Anterior cingulate cortex (tissue), 58 donors: ENCODE data around the gene SCUBE3.

Experiments
- DNase-seq, 58 donors: peaks; one replicate each; lab custom pipeline; 2025; lab: John Stamatoyannopoulos, UW

SCUBE3 gene

GRCh38 chr6:35208419-35208818, 5.3 kb upstream of the SCUBE3 start:
- DNase-seq = no peak

GRCh38 chr6:35209081-35209480, 4.7 kb upstream of the SCUBE3 start:
- no peak for DNase-seq

GRCh38 chr6:35209622-35210247, 4.0 kb upstream of the SCUBE3 start:
- DNase-seq = no peak

GRCh38 chr6:35213298-35213791, 411 bp upstream of the SCUBE3 start:
- DNase-seq = peak in 1 of 58 donors; percentile 28

- no peak for DNase-seq
These were observed 1.3 kb downstream of the SCUBE3 start for GRCh38 chr6:35214869-35215664.

- DNase-seq = no peak
These were observed 2.1 kb downstream of the SCUBE3 start for GRCh38 chr6:35215665-35216411.

GRCh38 chr6:35216412-35216732, 2.6 kb downstream of the SCUBE3 start:
- DNase-seq = no peak

- no peak for DNase-seq
These were observed 3.4 kb downstream of the SCUBE3 start for GRCh38 chr6:35216851-35217811.

GRCh38 chr6:35218021-35218420, 4.3 kb downstream of the SCUBE3 start:
- DNase-seq = no peak

- no peak for DNase-seq
These were observed 4.7 kb downstream of the SCUBE3 start for GRCh38 chr6:35218456-35218855.

- no peak for DNase-seq
These were observed 6.0 kb downstream of the SCUBE3 start for GRCh38 chr6:35219683-35220326.

GRCh38 chr6:35220711-35221110, 7.0 kb downstream of the SCUBE3 start:
- no peak for DNase-seq

- DNase-seq = no peak
These were observed 9.6 kb downstream of the SCUBE3 start for GRCh38 chr6:35223396-35223795.

- no peak for DNase-seq
These were observed 11.0 kb downstream of the SCUBE3 start for GRCh38 chr6:35224720-35225119.

- no peak for DNase-seq
These were observed 14.7 kb downstream of the SCUBE3 start for GRCh38 chr6:35228481-35228880.

- DNase-seq = no peak
These were observed 15.5 kb downstream of the SCUBE3 start for GRCh38 chr6:35229304-35229703.

GRCh38 chr6:35230498-35230897, 16.7 kb downstream of the SCUBE3 start:
- no peak for DNase-seq

GRCh38 chr6:35230950-35231349, 17.2 kb downstream of the SCUBE3 start:
- peak in 35 of 58 donors; percentile 5 to 55 (median 22) for DNase-seq

- DNase-seq = no peak
These were observed 17.8 kb downstream of the SCUBE3 start for GRCh38 chr6:35231563-35231962.

GRCh38 chr6:35234901-35235300, 21.1 kb downstream of the SCUBE3 start:
- no peak for DNase-seq
